ENCODE data around the gene TMPRSS2. TPM values are rescaled to one million over a fixed set of nuclear protein-coding genes. Genes with fewer than 3 reads are reported as not detected.
A peak's percentile ranks its signal among the peaks of the same experiment; 100 is the strongest.
"Not testable (repeated sequence)": the region's sequence is repeated elsewhere in the genome, so short reads cannot be mapped to it uniquely, and the experiment has no call there.

The TMPRSS2 gene
- total RNA-seq, 1 donor from 2014 or later = 0.12 TPM

GRCh38 chr21:41422546-41423304, 85.2 kb downstream of the TMPRSS2 start:
- no peak overlapping the region for H3K4me3 Mint-ChIP-seq (ENCODE audit: unreplicated experiment)
- no peak for TF ChIP-seq CTCF (IDR thresholded peaks at IDR 0.05)
- no peaks in the 10 kb centered on the region for H3K9me3 Mint-ChIP-seq (ENCODE audit: low read depth)
- H3K36me3 Mint-ChIP-seq (ENCODE audit: low read depth) = no peaks in the 10 kb centered on the region
- DNase-seq (ENCODE audit: low spot score) = no peak
- H3K27ac Mint-ChIP-seq (ENCODE audit: unreplicated experiment) = no peak overlapping the region
- H3K27me3 Mint-ChIP-seq (ENCODE audit: low read depth) = no peaks in the 10 kb centered on the region
- H3K4me1 Mint-ChIP-seq (ENCODE audit: low read depth) = peaks cover 13% of the 10 kb centered on the region

GRCh38 chr21:41420998-41421397, 87.0 kb downstream of the TMPRSS2 start:
- H3K27me3 Mint-ChIP-seq (ENCODE audit: low read depth); H3K9me3 Mint-ChIP-seq (ENCODE audit: low read depth); H3K36me3 Mint-ChIP-seq (ENCODE audit: low read depth); DNase-seq (ENCODE audit: low spot score): not testable (repeated sequence)
- H3K4me1 Mint-ChIP-seq (ENCODE audit: low read depth) = peaks cover 13% of the 10 kb centered on the region
- H3K4me3 Mint-ChIP-seq (ENCODE audit: unreplicated experiment) = peak overlapping the region; percentile 86
- H3K27ac Mint-ChIP-seq (ENCODE audit: unreplicated experiment) = peak overlapping the region; percentile 78

- Mint-ChIP-seq H3K36me3 (ENCODE audit: low read depth) (no peaks in the 10 kb centered on the region), H3K9me3 (ENCODE audit: low read depth) (peaks cover 12% of the 10 kb centered on the region), H3K4me1 (ENCODE audit: low read depth) (peaks cover 13% of the 10 kb centered on the region), H3K27me3 (ENCODE audit: low read depth) (peaks cover under 1% of the 10 kb centered on the region), H3K27ac (ENCODE audit: unreplicated experiment) (peak overlapping the region; percentile 78), H3K4me3 (ENCODE audit: unreplicated experiment) (peak overlapping the region; percentile 86)
- TF ChIP-seq CTCF (IDR thresholded peaks at IDR 0.05) = peak; percentile 33
- no peak for DNase-seq (ENCODE audit: low spot score)
Measured at GRCh38 chr21:41419921-41420862, 87.8 kb downstream of the TMPRSS2 start.

GRCh38 chr21:41418956-41419680, 88.8 kb downstream of the TMPRSS2 start:
- H3K36me3 Mint-ChIP-seq (ENCODE audit: low read depth) = no peaks in the 10 kb centered on the region
- DNase-seq (ENCODE audit: low spot score) = no peak
- H3K4me3 Mint-ChIP-seq (ENCODE audit: unreplicated experiment) = peak overlapping the region; percentile 16
- TF ChIP-seq CTCF (IDR thresholded peaks at IDR 0.05) = no peak
- H3K9me3 Mint-ChIP-seq (ENCODE audit: low read depth) = peaks cover 17% of the 10 kb centered on the region
- peaks cover 13% of the 10 kb centered on the region for H3K4me1 Mint-ChIP-seq (ENCODE audit: low read depth)
- H3K27ac Mint-ChIP-seq (ENCODE audit: unreplicated experiment) = no peak overlapping the region
- peaks cover 6% of the 10 kb centered on the region for H3K27me3 Mint-ChIP-seq (ENCODE audit: low read depth)

- no peak for TF ChIP-seq CTCF (IDR thresholded peaks at IDR 0.05)
- Mint-ChIP-seq H3K4me3 (ENCODE audit: unreplicated experiment) (no peak overlapping the region), H3K36me3 (ENCODE audit: low read depth) (no peaks in the 10 kb centered on the region), H3K27ac (ENCODE audit: unreplicated experiment) (no peak overlapping the region), H3K27me3 (ENCODE audit: low read depth) (peaks cover 10% of the 10 kb centered on the region), H3K4me1 (ENCODE audit: low read depth) (peaks cover 13% of the 10 kb centered on the region), H3K9me3 (ENCODE audit: low read depth) (peaks cover 17% of the 10 kb centered on the region)
- DNase-seq (ENCODE audit: low spot score) = no peak
Measured at GRCh38 chr21:41418393-41418792, 89.6 kb downstream of the TMPRSS2 start.

- H3K4me3 Mint-ChIP-seq (ENCODE audit: unreplicated experiment); H3K36me3 Mint-ChIP-seq (ENCODE audit: low read depth); H3K27ac Mint-ChIP-seq (ENCODE audit: unreplicated experiment); DNase-seq (ENCODE audit: low spot score): not testable (repeated sequence)
- peaks cover 17% of the 10 kb centered on the region for H3K9me3 Mint-ChIP-seq (ENCODE audit: low read depth)
- peaks cover 13% of the 10 kb centered on the region for H3K4me1 Mint-ChIP-seq (ENCODE audit: low read depth)
- peaks cover 15% of the 10 kb centered on the region for H3K27me3 Mint-ChIP-seq (ENCODE audit: low read depth)
Measured at GRCh38 chr21:41417505-41417904, 90.5 kb downstream of the TMPRSS2 start.
